ENCODE results near the gene OGFOD2.
"Not testable (repeated sequence)": the region's sequence is repeated elsewhere in the genome, so short reads cannot be mapped to it uniquely, and the experiment has no call there.

DNA sequence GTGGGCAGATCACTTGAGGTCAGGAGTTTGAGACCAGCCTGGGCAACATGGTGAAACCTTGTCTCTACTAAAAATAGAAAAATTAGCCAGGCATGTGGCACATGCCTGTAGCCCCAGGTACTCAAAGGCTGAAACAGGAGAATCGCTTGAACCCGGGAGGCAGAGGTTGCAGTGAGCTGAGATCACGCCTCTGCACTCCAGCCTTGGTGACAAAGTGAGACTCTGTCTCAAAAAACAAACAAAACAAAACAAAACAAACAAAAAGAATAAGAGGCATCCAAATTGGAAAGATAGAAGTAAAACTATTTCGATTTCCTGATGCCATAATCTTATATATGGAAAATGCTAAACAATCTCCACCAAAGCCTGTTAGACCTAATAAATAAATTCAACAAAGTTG lies 39.4 kb downstream of the OGFOD2 start:
- not testable (repeated sequence) for TF ChIP-seq POLR2A (IDR thresholded peaks at IDR 0.05)
- TF ChIP-seq, protein P1, sequence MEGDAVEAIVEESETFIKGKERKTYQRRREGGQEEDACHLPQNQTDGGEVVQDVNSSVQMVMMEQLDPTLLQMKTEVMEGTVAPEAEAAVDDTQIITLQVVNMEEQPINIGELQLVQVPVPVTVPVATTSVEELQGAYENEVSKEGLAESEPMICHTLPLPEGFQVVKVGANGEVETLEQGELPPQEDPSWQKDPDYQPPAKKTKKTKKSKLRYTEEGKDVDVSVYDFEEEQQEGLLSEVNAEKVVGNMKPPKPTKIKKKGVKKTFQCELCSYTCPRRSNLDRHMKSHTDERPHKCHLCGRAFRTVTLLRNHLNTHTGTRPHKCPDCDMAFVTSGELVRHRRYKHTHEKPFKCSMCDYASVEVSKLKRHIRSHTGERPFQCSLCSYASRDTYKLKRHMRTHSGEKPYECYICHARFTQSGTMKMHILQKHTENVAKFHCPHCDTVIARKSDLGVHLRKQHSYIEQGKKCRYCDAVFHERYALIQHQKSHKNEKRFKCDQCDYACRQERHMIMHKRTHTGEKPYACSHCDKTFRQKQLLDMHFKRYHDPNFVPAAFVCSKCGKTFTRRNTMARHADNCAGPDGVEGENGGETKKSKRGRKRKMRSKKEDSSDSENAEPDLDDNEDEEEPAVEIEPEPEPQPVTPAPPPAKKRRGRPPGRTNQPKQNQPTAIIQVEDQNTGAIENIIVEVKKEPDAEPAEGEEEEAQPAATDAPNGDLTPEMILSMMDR (IDR thresholded peaks at IDR 0.05), result not testable (repeated sequence)
